Epithelial cell of umbilical artery (primary cell): ENCODE measurements around the gene KCTD20. TPM values are rescaled to one million over a fixed set of nuclear protein-coding genes. Genes with fewer than 3 reads are reported as not detected.

Source experiments
- total RNA-seq: library from RNA; depleted of rRNA; stranded (reverse); fragments of >200 nt; gene quantifications from 2 replicates; pipeline ENCODE4 v1.2.3, GENCODE V29; 2014

KCTD20 gene
- total RNA-seq, result 57.8 and 59.8 TPM in 2 replicates

DNA sequence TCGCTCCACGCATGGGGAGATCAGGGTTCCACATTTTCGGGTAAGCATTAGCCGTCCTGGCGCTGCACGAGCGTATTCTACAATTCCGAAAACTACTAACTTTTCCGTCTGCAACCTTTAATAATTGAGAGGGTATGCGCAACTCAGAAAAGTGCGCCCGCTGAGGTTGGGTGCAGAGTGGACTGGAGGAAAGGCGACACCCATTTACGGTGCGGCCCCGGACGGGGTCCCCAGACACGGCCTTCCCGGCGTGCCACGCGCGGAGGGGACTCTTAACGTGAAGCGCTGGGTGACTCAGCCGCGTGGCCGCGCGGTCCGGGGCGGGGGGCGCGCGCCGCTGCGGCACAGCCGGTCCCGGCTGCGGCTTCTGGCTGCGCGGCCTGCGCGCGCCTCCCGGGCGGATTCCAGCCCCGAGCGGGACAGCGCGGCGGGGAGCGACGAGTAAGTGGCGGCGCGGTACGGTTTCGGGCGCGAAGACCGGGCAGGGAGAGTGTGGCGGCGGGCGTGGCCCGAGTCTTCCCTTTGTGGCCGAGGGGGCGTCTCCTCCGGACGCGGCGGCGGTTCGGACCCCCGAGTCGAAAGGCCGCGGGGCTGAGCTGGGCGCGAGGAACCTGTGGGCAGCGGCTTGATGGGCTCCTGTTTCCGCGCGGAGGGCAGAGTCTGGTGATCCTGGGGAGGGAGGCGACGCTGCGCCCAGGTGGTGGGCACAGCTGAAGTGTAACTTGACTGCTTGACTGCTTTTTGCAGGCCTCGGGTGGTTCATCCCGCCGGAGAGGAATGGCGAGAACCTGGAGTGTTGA, at the start of gene KCTD20, which contains the start of gene PXT1:
Gene KCTD20, plus strand, starts transcription at position 330 of the 800 bp plus-strand sequence. CDS start 27,098 bp downstream, outside the sequence.
Gene PXT1, minus strand, starts transcription at position 184 of the 800 bp plus-strand sequence. CDS start 16,772 bp downstream, outside the sequence.

Other genes starting within 250 kb of the KCTD20 start
- gene BRPF3, start 246.3 kb upstream of the KCTD20 start, total RNA-seq, result 6.4 and 6.8 TPM in 2 replicates
- not detected in 2 replicates for gene PNPLA1, start 172.9 kb upstream of the KCTD20 start, total RNA-seq
- not detected in 2 replicates for gene BNIP5, start 106.1 kb upstream of the KCTD20 start, total RNA-seq
- gene ETV7, start 55.3 kb upstream of the KCTD20 start, total RNA-seq, result under 0.01 and 1.4 TPM in 2 replicates
- gene PXT1, start 146 bp upstream of the KCTD20 start, total RNA-seq, result not detected in 2 replicates
- 8.1 and 13.1 TPM in 2 replicates for gene STK38, start 104.5 kb downstream of the KCTD20 start, total RNA-seq
- 356 and 638 TPM in 2 replicates for gene SRSF3, start 151.4 kb downstream of the KCTD20 start, total RNA-seq
- 137 and 142 TPM in 2 replicates for gene CDKN1A, start 235.7 kb downstream of the KCTD20 start, total RNA-seq